Activated CD4-positive, alpha-beta T cell treated with anti-CD3 and anti-CD28 coated beads, Interleukin-2, amount 10 ng/mL, durations not matched to agents 7 days and 5 days (primary cell): ENCODE measurements around the gene SPECC1. TPM values are rescaled to one million over a fixed set of nuclear protein-coding genes. Genes with fewer than 3 reads are reported as not detected.
"Not testable (repeated sequence)": the region's sequence is repeated elsewhere in the genome, so short reads cannot be mapped to it uniquely, and the experiment has no call there.

Source experiments
- CTCF ChIA-PET: fragments of 350-600 bp; sonication (Branson Sonifier 250); formaldehyde crosslinking; loops from one replicate; lab custom pipeline; 2021; ENCODE audit warnings: antibody characterized with exemption; lab: Charles Lee
- POLR2A ChIA-PET: fragments of 350-600 bp; sonication (Branson Sonifier 250); formaldehyde crosslinking; loops from one replicate; lab custom pipeline; 2021; ENCODE audit warnings: antibody characterized with exemption; lab: Charles Lee
- DNase-seq: peaks from one replicate; pipeline ENCODE4 v3.0.0-alpha.2; 2020
- H3K27ac Mint-ChIP-seq: one replicate; pipeline ENCODE4 v1.8.0; 2021; ENCODE audit warnings: mild to moderate bottlenecking, moderate library complexity, mixed read lengths
- H3K27me3 Mint-ChIP-seq: one replicate; pipeline ENCODE4 v1.8.0; 2021; ENCODE audit warnings: mixed read lengths
- H3K36me3 Mint-ChIP-seq: one replicate; pipeline ENCODE4 v1.8.0; 2021; ENCODE audit warnings: low read depth, mixed read lengths
- H3K4me1 Mint-ChIP-seq: one replicate; pipeline ENCODE4 v1.8.0; 2021; ENCODE audit warnings: mixed read lengths
- H3K4me3 Mint-ChIP-seq: one replicate; pipeline ENCODE4 v1.8.0; 2021; ENCODE audit warnings: mild to moderate bottlenecking, moderate library complexity, mixed read lengths
- H3K9me3 Mint-ChIP-seq: one replicate; pipeline ENCODE4 v1.8.0; 2021; ENCODE audit warnings: mixed read lengths
- total RNA-seq, 2 experiments: library from RNA; stranded (reverse); gene quantifications; one replicate each; pipeline ENCODE4 v1.2.3, GENCODE V29; 2021

SPECC1 gene
- total RNA-seq, 2 experiments from 2014 or later = 3.7 to 4.9 TPM

GRCh38 chr17:20026960-20027359 is 17.8 kb downstream of the SPECC1 start:
- Mint-ChIP-seq H3K4me1 (peaks cover 2% of the 10 kb centered on the region), H3K27me3 (peaks cover 34% of the 10 kb centered on the region), H3K4me3 (no peak overlapping the region), H3K36me3 (no peaks in the 10 kb centered on the region), H3K27ac (no peak overlapping the region), H3K9me3 (no peaks in the 10 kb centered on the region)
- CTCF ChIA-PET = no interaction called here
- POLR2A ChIA-PET = no interaction called here
- no peak for DNase-seq

- ChIA-PET CTCF (no interaction called here), POLR2A (no interaction called here)
- H3K36me3 Mint-ChIP-seq = no peaks in the 10 kb centered on the region
- H3K4me1 Mint-ChIP-seq = peaks cover 5% of the 10 kb centered on the region
- H3K9me3 Mint-ChIP-seq = no peaks in the 10 kb centered on the region
- H3K4me3 Mint-ChIP-seq = no peak overlapping the region
- H3K27me3 Mint-ChIP-seq = peaks cover 28% of the 10 kb centered on the region
- no peak overlapping the region for H3K27ac Mint-ChIP-seq
- DNase-seq = no peak
These were observed 19.3 kb downstream of the SPECC1 start for GRCh38 chr17:20028443-20028842.

GRCh38 chr17:20032636-20033035 is 23.5 kb downstream of the SPECC1 start:
- CTCF ChIA-PET = no interaction called here

GRCh38 chr17:20033415-20033814 is 24.3 kb downstream of the SPECC1 start:
- H3K27ac Mint-ChIP-seq = no peak overlapping the region
- DNase-seq = no peak
- CTCF ChIA-PET = interaction anchor here (0.6 kb wide), 1 partner anchor 79 kb away, joined by 6 read pairs; no protein-coding TSS in a partner anchor
- POLR2A ChIA-PET = interaction anchor here (0.6 kb wide), 1 partner anchor 26 kb away, joined by 3 read pairs; no protein-coding TSS in a partner anchor
- H3K36me3 Mint-ChIP-seq = no peaks in the 10 kb centered on the region
- no peak overlapping the region for H3K4me3 Mint-ChIP-seq
- H3K27me3 Mint-ChIP-seq = peaks cover 15% of the 10 kb centered on the region
- H3K9me3 Mint-ChIP-seq = no peaks in the 10 kb centered on the region
- H3K4me1 Mint-ChIP-seq = peaks cover 5% of the 10 kb centered on the region

More at GRCh38 chr17:20032636-20033035, 23.5 kb downstream of the SPECC1 start:
- no peaks in the 10 kb centered on the region for H3K9me3 Mint-ChIP-seq
- POLR2A ChIA-PET = no interaction called here
- no peak overlapping the region for H3K4me3 Mint-ChIP-seq
- H3K4me1 Mint-ChIP-seq = peaks cover 5% of the 10 kb centered on the region
- H3K36me3 Mint-ChIP-seq = no peaks in the 10 kb centered on the region
- no peak overlapping the region for H3K27ac Mint-ChIP-seq
- H3K27me3 Mint-ChIP-seq = peaks cover 17% of the 10 kb centered on the region
- DNase-seq = no peak

GRCh38 chr17:20035501-20035900 is 26.3 kb downstream of the SPECC1 start:
- H3K9me3 Mint-ChIP-seq = no peaks in the 10 kb centered on the region
- no peaks in the 10 kb centered on the region for H3K36me3 Mint-ChIP-seq
- H3K4me3 Mint-ChIP-seq = no peak overlapping the region
- peaks cover 8% of the 10 kb centered on the region for H3K27me3 Mint-ChIP-seq
- ChIA-PET POLR2A (no interaction called here), CTCF (no interaction called here)
- DNase-seq = no peak
- H3K4me1 Mint-ChIP-seq = peaks cover 5% of the 10 kb centered on the region
- H3K27ac Mint-ChIP-seq = no peak overlapping the region

- H3K4me1 Mint-ChIP-seq, H3K4me3 Mint-ChIP-seq, H3K36me3 Mint-ChIP-seq, H3K27me3 Mint-ChIP-seq, H3K9me3 Mint-ChIP-seq, DNase-seq, CTCF ChIA-PET, H3K27ac Mint-ChIP-seq, POLR2A ChIA-PET: not testable (repeated sequence)
These were observed 28.1 kb downstream of the SPECC1 start for GRCh38 chr17:20037286-20037685.

GRCh38 chr17:20039037-20039436 is 29.9 kb downstream of the SPECC1 start:
- Mint-ChIP-seq H3K36me3 (no peaks in the 10 kb centered on the region), H3K27me3 (peaks cover 10% of the 10 kb centered on the region), H3K4me1 (no peaks in the 10 kb centered on the region), H3K9me3 (no peaks in the 10 kb centered on the region), H3K27ac (no peak overlapping the region), H3K4me3 (no peak overlapping the region)
- ChIA-PET CTCF (no interaction called here), POLR2A (no interaction called here)
- DNase-seq = no peak

- ChIA-PET CTCF (interaction anchor here (0.5 kb wide), 1 partner anchor 54 kb away, joined by 3 read pairs; no protein-coding TSS in a partner anchor), POLR2A (no interaction called here)
- Mint-ChIP-seq H3K36me3 (no peaks in the 10 kb centered on the region), H3K9me3 (no peaks in the 10 kb centered on the region), H3K27ac (no peak overlapping the region), H3K27me3 (peaks cover 14% of the 10 kb centered on the region), H3K4me3 (no peak overlapping the region), H3K4me1 (no peaks in the 10 kb centered on the region)
- DNase-seq = no peak
These were observed 31.1 kb downstream of the SPECC1 start for GRCh38 chr17:20040216-20040615.

GRCh38 chr17:20043021-20043420 is 33.9 kb downstream of the SPECC1 start:
- ChIA-PET POLR2A (interaction anchor here (0.7 kb wide), 1 partner anchor 1008 kb away, joined by 4 read pairs; no protein-coding TSS in a partner anchor), CTCF (interaction anchor here (0.5 to 1.8 kb wide), 3 partner anchors 11 to 74 kb away, joined by 3 to 4 read pairs (median 4); partner anchors contain the start of gene SPECC1)
- Mint-ChIP-seq H3K27me3 (peaks cover 13% of the 10 kb centered on the region), H3K36me3 (no peaks in the 10 kb centered on the region), H3K27ac (no peak overlapping the region), H3K9me3 (no peaks in the 10 kb centered on the region), H3K4me1 (no peaks in the 10 kb centered on the region), H3K4me3 (no peak overlapping the region)
- no peak for DNase-seq

- CTCF ChIA-PET = no interaction called here
- Mint-ChIP-seq H3K27me3 (peaks cover 10% of the 10 kb centered on the region), H3K4me1 (no peaks in the 10 kb centered on the region), H3K4me3 (no peak overlapping the region), H3K36me3 (no peaks in the 10 kb centered on the region), H3K9me3 (no peaks in the 10 kb centered on the region), H3K27ac (no peak overlapping the region)
- DNase-seq = no peak
- POLR2A ChIA-PET = no interaction called here
These were observed 36.3 kb downstream of the SPECC1 start for GRCh38 chr17:20045476-20045875.

- Mint-ChIP-seq H3K36me3 (no peaks in the 10 kb centered on the region), H3K9me3 (no peaks in the 10 kb centered on the region), H3K4me3 (no peak overlapping the region), H3K27ac (no peak overlapping the region), H3K27me3 (peaks cover 7% of the 10 kb centered on the region), H3K4me1 (no peaks in the 10 kb centered on the region)
- POLR2A ChIA-PET = no interaction called here
- DNase-seq = no peak
- CTCF ChIA-PET = no interaction called here
These were observed 37.5 kb downstream of the SPECC1 start for GRCh38 chr17:20046629-20047028.

- no peak for DNase-seq
- Mint-ChIP-seq H3K4me3 (no peak overlapping the region), H3K27me3 (peaks cover 10% of the 10 kb centered on the region), H3K4me1 (no peaks in the 10 kb centered on the region), H3K36me3 (no peaks in the 10 kb centered on the region), H3K27ac (no peak overlapping the region), H3K9me3 (no peaks in the 10 kb centered on the region)
- CTCF ChIA-PET = interaction anchor here (0.5 kb wide), 1 partner anchor 221 kb away, joined by 3 read pairs; no protein-coding TSS in a partner anchor
- POLR2A ChIA-PET = no interaction called here
These were observed 42.5 kb downstream of the SPECC1 start for GRCh38 chr17:20051624-20052023.

- no peaks in the 10 kb centered on the region for H3K9me3 Mint-ChIP-seq
- H3K27ac Mint-ChIP-seq = no peak overlapping the region
- H3K36me3 Mint-ChIP-seq = no peaks in the 10 kb centered on the region
- POLR2A ChIA-PET = no interaction called here
- H3K4me1 Mint-ChIP-seq = no peaks in the 10 kb centered on the region
- peaks cover 10% of the 10 kb centered on the region for H3K27me3 Mint-ChIP-seq
- DNase-seq = no peak
- no peak overlapping the region for H3K4me3 Mint-ChIP-seq
- CTCF ChIA-PET = no interaction called here
These were observed 44.3 kb downstream of the SPECC1 start for GRCh38 chr17:20053361-20053964.
